SW 1271 (cell line): ENCODE results near the gene SLAMF8.

Source experiments
- DNase-seq, 2 experiments: peaks; one replicate each; lab custom pipeline; 2025; lab: John Stamatoyannopoulos, UW

The SLAMF8 gene

DNA sequence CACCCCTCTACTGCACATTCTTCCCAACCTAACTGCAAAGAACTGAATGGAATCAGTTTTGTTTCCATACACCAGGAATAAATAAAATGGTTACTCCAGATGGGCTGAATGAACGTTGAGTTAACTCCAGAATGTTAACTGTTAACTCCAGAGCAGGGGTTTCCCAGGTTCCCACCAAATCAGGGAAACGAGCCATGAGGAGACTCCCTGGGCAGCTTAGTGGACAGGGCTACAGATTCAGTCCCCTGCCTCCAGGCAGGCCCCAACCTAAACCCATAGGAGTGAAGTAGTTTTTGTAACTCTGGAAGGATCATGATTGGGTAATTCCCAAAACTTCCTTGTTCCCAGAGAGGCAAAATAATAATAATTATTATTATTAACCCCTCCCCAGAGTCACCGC, 21.7 kb downstream of the SLAMF8 start:
- no peak for DNase-seq

GRCh38 chr1:159849626-159850366, 23.1 kb downstream of the SLAMF8 start:
- no peak for DNase-seq

DNA sequence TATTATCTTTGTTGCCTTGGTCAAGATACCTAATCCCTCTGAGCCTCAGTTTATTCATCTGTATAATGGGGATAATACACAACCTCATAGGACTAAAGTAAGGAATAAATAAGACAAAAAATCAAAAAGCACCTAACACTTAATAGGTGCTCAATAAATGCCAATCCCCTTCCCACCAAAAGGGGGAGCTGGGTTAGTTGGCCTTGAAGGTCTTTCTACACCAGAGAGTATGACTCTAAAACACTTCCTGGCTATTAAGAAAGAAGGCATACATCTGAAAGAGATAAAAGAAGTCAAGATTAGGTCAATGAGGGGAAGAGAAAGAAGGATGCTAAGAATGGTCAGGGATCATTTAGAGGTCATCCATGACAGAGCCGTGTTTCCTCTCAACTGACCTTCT, 24.7 kb downstream of the SLAMF8 start:
- DNase-seq = no peak

- DNase-seq = no peak
Observed at GRCh38 chr1:159853417-159854115, 26.9 kb downstream of the SLAMF8 start.

DNA sequence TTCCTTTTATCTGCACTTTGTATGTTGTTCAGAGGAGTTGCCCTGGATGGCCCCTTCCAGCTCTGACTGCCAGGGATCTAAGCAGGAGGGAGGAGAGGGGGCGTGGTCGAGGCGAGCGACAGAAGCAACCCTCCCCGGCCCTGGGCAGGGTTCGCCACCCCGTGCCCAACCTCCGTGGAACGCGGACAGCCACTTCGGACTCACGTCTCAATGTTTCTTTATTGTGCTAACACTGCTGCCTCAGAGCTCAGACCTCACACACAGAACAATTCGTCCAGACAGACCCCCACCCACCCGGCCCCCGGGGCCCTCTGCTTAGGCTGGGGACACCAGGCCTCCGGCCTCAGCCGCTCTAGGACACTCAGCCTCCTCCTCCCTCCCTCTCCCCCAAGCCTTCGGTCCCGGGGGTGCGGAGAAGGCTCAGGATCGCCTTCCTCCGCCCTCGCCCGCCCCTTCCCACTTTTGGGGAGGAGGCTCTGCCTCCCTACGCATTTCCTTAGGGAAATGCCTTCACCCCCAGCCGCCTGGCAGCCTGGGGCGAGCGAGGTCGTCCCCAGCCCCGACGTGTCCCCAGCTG, 27.5 kb downstream of the SLAMF8 start:
- DNase-seq = peak in 1 of 2 experiments; percentile 53

DNA sequence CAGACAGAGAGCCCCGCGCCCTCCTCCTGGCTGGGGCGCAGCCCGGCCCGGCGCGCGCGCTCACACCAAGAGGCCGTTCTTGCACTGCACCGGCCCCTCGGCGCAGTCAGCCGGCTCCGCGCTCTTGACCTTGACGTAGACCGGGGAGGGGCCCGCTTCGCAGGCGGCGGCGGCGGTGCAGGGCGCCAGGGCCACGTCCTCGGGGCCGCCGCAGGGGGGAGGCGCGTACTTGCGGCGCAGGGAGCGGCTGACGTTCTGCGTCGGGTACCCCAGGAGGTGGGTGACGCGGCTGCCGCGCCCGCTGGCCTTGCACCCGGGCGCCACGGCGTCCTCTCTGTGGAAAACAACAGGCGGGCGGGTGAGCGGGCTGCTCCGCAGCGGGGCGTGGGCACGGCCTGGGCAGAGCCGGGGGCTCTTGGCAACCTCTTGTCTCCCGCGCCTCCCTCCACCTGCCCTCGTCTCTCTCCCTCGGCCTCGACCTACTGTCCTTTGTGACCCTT, 28.1 kb downstream of the SLAMF8 start:
- peak; percentile 33 to 65 for DNase-seq

DNA sequence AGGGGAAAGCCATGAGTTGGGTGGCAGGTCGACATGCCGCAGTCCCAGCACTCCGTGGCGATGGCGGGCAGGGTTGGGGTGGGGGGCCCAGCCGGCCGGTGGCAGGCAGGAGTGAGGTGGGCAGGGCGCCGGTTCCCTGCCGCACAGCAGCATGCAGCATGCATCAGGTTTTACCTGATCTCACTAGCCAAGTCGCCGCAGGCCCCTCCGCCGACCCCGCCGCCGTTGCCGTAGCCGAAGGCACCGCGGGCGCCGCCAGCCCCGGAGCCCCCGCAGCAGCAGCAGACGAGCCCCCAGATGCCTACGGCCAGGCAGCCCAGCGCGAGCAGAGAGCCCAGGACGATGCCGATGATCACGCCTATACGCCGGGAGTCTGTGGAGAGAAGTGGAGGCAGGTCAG, 29.0 kb downstream of the SLAMF8 start:
- no peak for DNase-seq

DNA sequence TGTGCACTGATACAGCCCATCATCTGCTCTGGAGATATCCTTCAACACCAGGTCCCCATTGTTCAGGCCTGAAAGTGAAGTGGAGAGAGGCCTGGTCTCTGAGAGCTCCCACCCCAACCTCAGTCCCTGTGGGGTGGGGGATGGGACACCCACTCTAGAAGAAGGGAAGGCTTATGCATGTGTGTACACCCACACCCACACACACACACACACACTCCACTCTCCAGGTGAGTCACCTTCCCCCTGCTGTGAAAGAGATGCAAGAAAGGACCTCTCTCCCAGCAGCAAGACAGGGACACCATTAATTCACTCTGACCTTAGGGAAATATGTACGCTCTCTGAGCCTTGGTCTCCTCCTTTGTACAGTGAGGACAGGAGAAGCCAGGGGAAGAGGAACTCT, 29.9 kb downstream of the SLAMF8 start:
- no peak for DNase-seq

GRCh38 chr1:159857889-159858288, 31.2 kb downstream of the SLAMF8 start:
- DNase-seq = no peak

GRCh38 chr1:159859767-159860322, 33.2 kb downstream of the SLAMF8 start:
- no peak for DNase-seq

DNA sequence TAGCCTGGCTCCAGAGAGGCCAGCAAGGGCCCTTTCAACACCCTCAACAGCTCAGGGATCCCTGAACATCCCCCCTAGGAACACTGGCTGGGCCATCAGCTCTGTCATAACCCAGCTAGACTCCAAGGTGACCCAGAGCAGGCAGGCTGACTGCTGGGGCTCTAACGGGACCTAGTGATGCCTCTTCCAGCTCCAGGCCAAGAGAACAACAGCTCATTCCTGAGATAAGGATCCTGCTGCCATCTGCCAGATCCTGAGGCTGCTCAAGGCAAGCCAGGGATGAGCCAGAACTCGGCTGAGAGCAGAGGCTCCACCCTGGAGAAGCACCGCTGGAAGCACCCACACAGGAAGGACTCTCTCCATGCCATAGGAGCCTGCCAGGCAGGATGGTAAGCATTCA, 33.8 kb downstream of the SLAMF8 start:
- no peak for DNase-seq

GRCh38 chr1:159861218-159861617, 34.5 kb downstream of the SLAMF8 start:
- DNase-seq = no peak

GRCh38 chr1:159862031-159862430, 35.4 kb downstream of the SLAMF8 start:
- no peak for DNase-seq

GRCh38 chr1:159862557-159862956, 35.9 kb downstream of the SLAMF8 start, which contains the start of gene VSIG8:
Gene VSIG8 (minus strand): TSS chr1:159862657. CDS start chr1:159862521, 136 bp downstream.
- no peak for DNase-seq

GRCh38 chr1:159864262-159864661, 37.6 kb downstream of the SLAMF8 start:
- no peak for DNase-seq

- no peak for DNase-seq
Observed at GRCh38 chr1:159866066-159866465, 39.4 kb downstream of the SLAMF8 start.

DNA sequence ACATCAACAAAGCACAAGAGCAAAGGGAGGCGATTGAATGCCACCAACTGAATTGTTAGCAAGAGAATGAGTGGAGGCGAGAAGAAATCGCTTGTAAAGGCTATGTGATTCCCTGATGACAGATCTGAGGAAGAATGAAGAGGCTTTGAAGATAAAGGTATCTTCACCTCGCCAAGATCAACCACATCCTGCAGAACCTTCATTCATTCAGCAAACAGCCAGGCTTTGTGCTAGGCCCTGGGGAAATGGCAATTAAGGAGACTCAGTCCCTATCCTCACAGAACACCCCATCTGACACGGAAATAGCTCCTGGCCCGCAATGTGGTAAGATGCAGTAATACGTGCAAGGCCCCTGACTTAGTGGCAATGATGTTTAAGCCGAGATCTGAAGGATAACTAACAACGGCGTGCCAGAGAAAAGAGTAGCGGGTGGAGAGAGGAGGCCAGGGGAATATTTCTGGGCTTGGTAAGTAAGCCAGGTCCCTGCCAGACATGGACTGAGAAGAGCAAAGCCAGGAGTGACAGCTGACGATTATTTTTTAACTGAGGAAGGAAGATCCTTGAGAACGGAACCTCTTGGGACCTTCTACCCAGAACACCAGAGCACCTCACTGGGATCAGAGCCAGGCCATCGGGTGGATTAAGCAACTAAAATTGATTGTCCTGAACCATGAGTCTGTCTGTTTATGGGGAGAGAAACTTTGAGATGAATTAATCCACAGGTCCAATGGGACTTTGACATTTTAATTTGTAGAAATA, 40.4 kb downstream of the SLAMF8 start:
- no peak for DNase-seq

- no peak for DNase-seq
Observed at GRCh38 chr1:159867664-159868026, 41.0 kb downstream of the SLAMF8 start.

DNA sequence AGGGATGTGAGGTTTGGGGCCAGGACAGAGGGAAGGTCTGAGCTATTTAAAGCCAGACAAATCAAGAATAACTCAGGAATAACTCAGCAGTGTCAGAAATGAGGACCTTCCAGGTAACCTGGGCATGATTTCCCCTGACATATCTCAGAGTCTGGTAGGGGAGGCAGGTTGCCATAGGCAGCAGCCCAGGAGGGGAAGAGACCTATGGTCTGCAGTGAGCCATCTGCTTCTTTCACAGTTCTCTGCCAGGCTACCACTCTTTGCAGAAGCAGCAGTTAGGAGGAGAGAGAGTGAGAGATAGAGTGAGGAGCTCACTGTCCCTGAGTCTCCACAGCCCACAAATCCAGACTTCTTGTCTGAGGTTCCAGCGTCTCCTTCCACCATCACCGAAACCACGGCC, 42.1 kb downstream of the SLAMF8 start:
- DNase-seq = no peak

- no peak for DNase-seq
Observed at GRCh38 chr1:159869173-159869572, 42.5 kb downstream of the SLAMF8 start.

DNA sequence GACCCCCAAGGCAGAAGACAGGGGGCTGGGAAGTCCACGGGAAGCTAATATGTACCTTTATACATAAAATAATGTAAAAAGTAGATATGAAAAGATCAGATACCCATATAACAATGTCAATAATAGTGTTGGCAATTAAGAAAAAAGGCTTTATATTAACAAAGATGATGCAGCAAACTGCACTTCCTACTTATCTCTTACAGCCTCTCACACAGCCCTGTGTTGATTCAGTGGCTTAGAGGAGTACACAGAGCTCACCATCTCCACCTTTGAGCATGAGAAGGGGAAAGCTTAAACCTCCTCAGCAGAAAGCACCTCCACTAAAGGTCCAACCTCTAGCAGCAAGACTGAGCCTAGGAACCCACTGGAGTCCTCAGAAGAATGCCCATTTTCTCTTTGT, 42.9 kb downstream of the SLAMF8 start:
- DNase-seq = no peak

GRCh38 chr1:159870704-159871103, 44.0 kb downstream of the SLAMF8 start:
- DNase-seq = no peak
